ENCODE results near the gene TYR. TPM values are rescaled to one million over a fixed set of nuclear protein-coding genes. Genes with fewer than 3 reads are reported as not detected.

Gene TYR
- total RNA-seq, 4 donors from 2014 or later: not detected

- Histone ChIP-seq H3K27ac (no peak overlapping the region), H3K9me3 (no peaks in the 10 kb centered on the region), H3K4me3 (no peak overlapping the region), H3K36me3 (no peaks in the 10 kb centered on the region), H3K4me1 (no peaks in the 10 kb centered on the region), H3K27me3 (no peaks in the 10 kb centered on the region)
- in situ Hi-C loops (cut with MboI; ENCODE audit: low pct_ligation_motif_present in 1 of 4, low pct_unique_long_range_greater_than_20kb in 1 of 4, low sequenced_read_pairs in 3 of 4) (no loop called here), intact Hi-C loops (cut with DNase I; ENCODE audit: low total_unique reads) (no loop called here)
- no peak for TF ChIP-seq EP300 (IDR thresholded peaks at IDR 0.05; ENCODE audit: low read depth)
- TF ChIP-seq CTCF (IDR thresholded peaks at IDR 0.05): no peak
- no peak for TF ChIP-seq POLR2A (IDR thresholded peaks at IDR 0.05)
- TF ChIP-seq POLR2AphosphoS5 (IDR thresholded peaks at IDR 0.05): no peak
- no peak for DNase-seq
- WGBS, 2 donors (ENCODE audit: low coverage in 1 of 2): 80 to 81% methylated on average over 2 of the region's 2 CpGs
Observed at GRCh38 chr11:89176938-89177337, 737 bp upstream of the TYR start.

- H3K9me3 ChIP-seq: no peaks in the 10 kb centered on the region
- H3K27ac ChIP-seq: no peak overlapping the region
- intact Hi-C loops (cut with DNase I; ENCODE audit: low total_unique reads) (no loop called here), in situ Hi-C loops (cut with MboI; ENCODE audit: low pct_ligation_motif_present in 1 of 4, low pct_unique_long_range_greater_than_20kb in 1 of 4, low sequenced_read_pairs in 3 of 4) (no loop called here)
- no peaks in the 10 kb centered on the region for H3K27me3 ChIP-seq
- WGBS, 2 donors (ENCODE audit: low coverage in 1 of 2): 24 to 56% methylated on average over 2 of the region's 2 CpGs
- no peak for DNase-seq
- TF ChIP-seq CTCF (IDR thresholded peaks at IDR 0.05) (no peak), POLR2AphosphoS5 (IDR thresholded peaks at IDR 0.05) (no peak), POLR2A (IDR thresholded peaks at IDR 0.05) (no peak), EP300 (IDR thresholded peaks at IDR 0.05; ENCODE audit: low read depth) (no peak)
- H3K36me3 ChIP-seq: no peaks in the 10 kb centered on the region
- no peak overlapping the region for H3K4me3 ChIP-seq
- H3K4me1 ChIP-seq: no peaks in the 10 kb centered on the region
Observed at GRCh38 chr11:89181111-89181510, 3.4 kb downstream of the TYR start.

GRCh38 chr11:89182773-89183518, 5.3 kb downstream of the TYR start:
- no peak overlapping the region for H3K27ac ChIP-seq
- WGBS, 2 donors (ENCODE audit: low coverage in 1 of 2): 45 to 65% methylated on average over 5 of the region's 5 CpGs
- H3K4me1 ChIP-seq: no peaks in the 10 kb centered on the region
- no peak overlapping the region for H3K4me3 ChIP-seq
- no peaks in the 10 kb centered on the region for H3K36me3 ChIP-seq
- intact Hi-C loops (cut with DNase I; ENCODE audit: low total_unique reads) (no loop called here), in situ Hi-C loops (cut with MboI; ENCODE audit: low pct_ligation_motif_present in 1 of 4, low pct_unique_long_range_greater_than_20kb in 1 of 4, low sequenced_read_pairs in 3 of 4) (no loop called here)
- no peak for DNase-seq
- TF ChIP-seq EP300 (IDR thresholded peaks at IDR 0.05; ENCODE audit: low read depth): no peak
- H3K9me3 ChIP-seq: no peaks in the 10 kb centered on the region
- H3K27me3 ChIP-seq: no peaks in the 10 kb centered on the region

- H3K4me1 ChIP-seq: no peaks in the 10 kb centered on the region
- no peaks in the 10 kb centered on the region for H3K9me3 ChIP-seq
- H3K4me3 ChIP-seq: no peak overlapping the region
- intact Hi-C loops (cut with DNase I; ENCODE audit: low total_unique reads) (no loop called here), in situ Hi-C loops (cut with MboI; ENCODE audit: low pct_ligation_motif_present in 1 of 4, low pct_unique_long_range_greater_than_20kb in 1 of 4, low sequenced_read_pairs in 3 of 4) (no loop called here)
- no peaks in the 10 kb centered on the region for H3K27me3 ChIP-seq
- no peak for DNase-seq
- no peaks in the 10 kb centered on the region for H3K36me3 ChIP-seq
- no peak for TF ChIP-seq POLR2AphosphoS5 (IDR thresholded peaks at IDR 0.05)
- TF ChIP-seq EP300 (IDR thresholded peaks at IDR 0.05; ENCODE audit: low read depth): no peak
- TF ChIP-seq POLR2A (IDR thresholded peaks at IDR 0.05): no peak
- TF ChIP-seq CTCF (IDR thresholded peaks at IDR 0.05): no peak
- 65 to 68% methylated on average over 3 of the region's 3 CpGs for WGBS, 2 donors (ENCODE audit: low coverage in 1 of 2)
- H3K27ac ChIP-seq: no peak overlapping the region
Observed at GRCh38 chr11:89184021-89184420, 6.3 kb downstream of the TYR start.

- WGBS, 2 donors (ENCODE audit: low coverage in 1 of 2): 50 to 62% methylated on average over 2 of the region's 2 CpGs
- no peak for TF ChIP-seq CTCF (IDR thresholded peaks at IDR 0.05)
- no peak for TF ChIP-seq EP300 (IDR thresholded peaks at IDR 0.05; ENCODE audit: low read depth)
- TF ChIP-seq POLR2AphosphoS5 (IDR thresholded peaks at IDR 0.05): no peak
- TF ChIP-seq POLR2A (IDR thresholded peaks at IDR 0.05): no peak
- in situ Hi-C loops (cut with MboI; ENCODE audit: low pct_ligation_motif_present in 1 of 4, low pct_unique_long_range_greater_than_20kb in 1 of 4, low sequenced_read_pairs in 3 of 4): no loop called here
Observed at GRCh38 chr11:89189776-89190175, 12.1 kb downstream of the TYR start.

More at GRCh38 chr11:89189776-89190175, 12.1 kb downstream of the TYR start:
- Histone ChIP-seq H3K36me3 (no peaks in the 10 kb centered on the region), H3K27me3 (no peaks in the 10 kb centered on the region), H3K9me3 (no peaks in the 10 kb centered on the region), H3K27ac (no peak overlapping the region), H3K4me3 (no peak overlapping the region), H3K4me1 (no peaks in the 10 kb centered on the region)
- no peak for DNase-seq
- intact Hi-C loops (cut with DNase I; ENCODE audit: low total_unique reads): no loop called here
